Measurements from ENCODE around the gene PIAS4.
"Not testable (repeated sequence)": the region's sequence is repeated elsewhere in the genome, so short reads cannot be mapped to it uniquely, and the experiment has no call there.

Gene PIAS4

GRCh38 chr19:3995607-3996006 lies 11.9 kb upstream of the PIAS4 start:
- ChIA-PET CTCF (no interaction called here), POLR2A (ENCODE audit: low non-redundant PET) (no interaction called here)
- H3K27ac ChIP-seq = no peak overlapping the region
- TF ChIP-seq CTCF (conservative IDR thresholded peaks at IDR 0.05; ENCODE audit: low read depth) = no peak
- no peak for DNase-seq (ENCODE audit: low spot score)

GRCh38 chr19:3998667-3999412 lies 8.7 kb upstream of the PIAS4 start:
- DNase-seq (ENCODE audit: low spot score); POLR2A ChIA-PET (ENCODE audit: low non-redundant PET); H3K27ac ChIP-seq: not testable (repeated sequence)
- CTCF ChIA-PET = interaction anchor here (0.7 kb wide), 1 partner anchor 88 kb away, joined by 3 read pairs; no protein-coding TSS in a partner anchor

GRCh38 chr19:4000798-4001197 lies 6.7 kb upstream of the PIAS4 start:
- CTCF ChIA-PET; H3K27ac ChIP-seq; DNase-seq (ENCODE audit: low spot score); POLR2A ChIA-PET (ENCODE audit: low non-redundant PET): not testable (repeated sequence)

- DNase-seq (ENCODE audit: low spot score) = not testable (repeated sequence)
- H3K27ac ChIP-seq = peak overlapping the region; percentile 84
- CTCF ChIA-PET = interaction anchor here (0.6 kb wide), 1 partner anchor 816 kb away, joined by 3 read pairs; no protein-coding TSS in a partner anchor
- POLR2A ChIA-PET (ENCODE audit: low non-redundant PET) = interaction anchor here (0.7 kb wide), 2 partner anchors 12 to 343 kb away, joined by 3 to 4 read pairs; no protein-coding TSS in a partner anchor
Measured at GRCh38 chr19:4005436-4005835, 2.1 kb upstream of the PIAS4 start.

- ChIA-PET POLR2A (ENCODE audit: low non-redundant PET) (no interaction called here), CTCF (interaction anchor here (0.7 kb wide), 1 partner anchor 51 kb away, joined by 3 read pairs; no protein-coding TSS in a partner anchor)
- DNase-seq (ENCODE audit: low spot score) = no peak
- peak overlapping the region; percentile 84 for H3K27ac ChIP-seq
- TF ChIP-seq CTCF (conservative IDR thresholded peaks at IDR 0.05; ENCODE audit: low read depth) = no peak
Measured at GRCh38 chr19:4007836-4008539, 452 bp downstream of the PIAS4 start.

GRCh38 chr19:4009990-4010807 lies 2.7 kb downstream of the PIAS4 start:
- H3K27ac ChIP-seq = peak overlapping the region; percentile 42
- no peak for TF ChIP-seq CTCF (conservative IDR thresholded peaks at IDR 0.05; ENCODE audit: low read depth)
- ChIA-PET POLR2A (ENCODE audit: low non-redundant PET) (no interaction called here), CTCF (no interaction called here)
- DNase-seq (ENCODE audit: low spot score) = no peak

GRCh38 chr19:4010808-4011110 lies 3.2 kb downstream of the PIAS4 start:
- POLR2A ChIA-PET (ENCODE audit: low non-redundant PET) = no interaction called here

GRCh38 chr19:4011430-4011829 lies 3.9 kb downstream of the PIAS4 start:
- POLR2A ChIA-PET (ENCODE audit: low non-redundant PET); DNase-seq (ENCODE audit: low spot score): not testable (repeated sequence)
- CTCF ChIA-PET = interaction anchor here (0.6 kb wide), 1 partner anchor 24 kb away, joined by 5 read pairs; no protein-coding TSS in a partner anchor
- peak overlapping the region; percentile 42 for H3K27ac ChIP-seq

More at GRCh38 chr19:4010808-4011110, 3.2 kb downstream of the PIAS4 start:
- peak overlapping the region; percentile 42 for H3K27ac ChIP-seq
- CTCF ChIA-PET = no interaction called here
- no peak for DNase-seq (ENCODE audit: low spot score)
- no peak for TF ChIP-seq CTCF (conservative IDR thresholded peaks at IDR 0.05; ENCODE audit: low read depth)
